ELF-1 (cell line): Measurements from ENCODE around the gene UNC119.
A peak's percentile ranks its signal among the peaks of the same experiment; 100 is the strongest.

Source experiments
- DNase-seq: peaks from one replicate; pipeline ENCODE4 v3.0.0-alpha.2; 2016; ENCODE audit warnings: low read depth, low spot score

UNC119 gene

DNA sequence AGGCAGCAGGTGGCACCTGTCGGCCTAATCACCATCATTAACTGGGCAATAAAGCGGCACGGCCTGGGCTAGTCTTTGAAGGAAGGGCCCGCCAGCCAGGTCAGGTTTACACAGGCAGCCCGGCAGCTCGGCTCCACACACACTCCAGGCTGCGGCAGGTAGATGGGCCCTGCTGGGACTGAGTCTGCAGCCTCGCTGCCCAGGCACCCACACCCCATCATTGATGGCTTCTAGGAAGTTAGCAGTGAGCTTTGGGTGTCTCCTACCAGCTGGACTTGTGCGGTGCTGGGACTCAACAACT, 53.1 kb downstream of the UNC119 start:
- DNase-seq, result no peak

DNA sequence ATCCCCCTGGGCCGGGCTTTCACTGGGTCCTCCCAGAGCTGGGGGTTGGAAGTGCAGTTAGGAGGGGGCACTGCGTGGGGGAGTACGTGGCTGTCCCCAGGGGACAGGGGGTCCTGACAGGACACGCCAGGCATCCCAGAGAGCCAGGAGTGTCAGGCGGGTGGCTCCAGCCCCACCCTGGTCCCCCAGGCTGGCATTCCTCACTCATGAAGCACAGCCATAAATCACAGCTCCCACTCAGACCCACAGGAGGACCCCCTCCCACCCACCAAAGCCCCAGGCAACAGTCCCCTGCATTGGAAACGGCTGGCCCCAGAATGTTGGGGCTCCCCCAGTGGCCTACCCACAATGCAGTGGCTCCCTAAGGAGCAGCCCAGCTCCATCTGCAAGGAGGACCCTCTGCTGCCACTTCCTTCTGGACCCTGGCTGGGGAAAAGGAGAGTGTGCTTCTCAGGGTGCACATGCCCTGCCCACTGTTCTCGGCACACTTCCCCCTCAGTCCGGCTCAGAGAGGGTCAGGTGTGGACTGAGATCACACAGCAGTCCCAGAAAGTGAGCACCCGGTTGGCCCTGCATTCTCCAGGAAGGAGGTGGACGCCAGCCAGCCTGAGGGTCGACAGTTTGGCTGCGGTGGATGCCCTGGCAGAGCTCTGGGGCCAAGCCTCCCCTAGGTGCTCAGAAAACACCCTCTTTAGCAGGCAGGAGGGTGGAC, 53.6 kb downstream of the UNC119 start:
- DNase-seq, result no peak

GRCh38 chr17:28497931-28498330, 54.5 kb downstream of the UNC119 start:
- peak; percentile 68 for DNase-seq
